ENCODE results near the gene ZNF772.
A peak's percentile ranks its signal among the peaks of the same experiment; 100 is the strongest.

Gene ZNF772

DNA sequence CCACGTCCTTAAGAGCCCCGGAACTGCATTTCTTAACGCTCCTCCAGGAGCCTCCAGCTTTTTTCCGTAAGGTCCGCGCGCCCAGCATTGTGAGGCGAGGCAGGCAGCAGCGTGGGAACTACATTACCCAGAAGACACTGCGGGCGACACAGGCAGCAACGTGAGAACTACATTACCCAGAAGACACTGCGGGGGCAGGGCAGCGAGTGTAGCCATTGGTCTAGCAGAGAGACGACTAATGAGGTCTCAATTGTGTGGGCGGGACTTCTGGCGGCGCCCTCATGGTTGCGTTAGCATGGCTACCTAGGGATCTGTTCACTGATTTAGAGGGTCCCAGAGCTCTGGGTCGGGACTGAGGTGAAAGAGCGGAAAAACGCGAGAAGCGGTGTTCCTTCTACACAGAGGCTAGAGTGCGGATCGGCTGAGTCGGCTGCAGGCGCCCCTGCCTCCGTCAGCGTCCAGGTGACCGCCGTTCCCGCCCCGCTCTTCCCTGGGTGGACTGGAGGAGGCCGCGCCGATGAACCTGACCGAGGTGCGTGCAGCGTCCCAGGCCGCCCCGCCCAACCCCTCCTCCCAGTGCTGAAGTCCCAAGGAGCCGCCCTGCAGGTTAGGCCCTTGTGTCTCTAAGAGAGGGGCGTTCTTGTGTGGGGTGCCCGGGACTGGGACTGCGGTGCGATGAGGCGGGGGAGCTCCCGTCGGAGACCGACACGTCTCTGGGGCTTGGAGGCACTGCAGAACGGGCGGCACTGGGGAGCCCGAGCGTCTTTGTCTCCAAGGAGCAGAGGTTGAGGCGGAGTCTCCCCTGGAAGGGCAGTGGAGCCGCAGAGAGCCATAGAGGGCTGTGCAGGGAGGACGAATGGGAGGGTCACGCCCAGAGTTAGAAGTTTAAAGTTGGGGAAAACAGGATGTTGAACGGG, 42.0 kb downstream of the ZNF772 start, which contains the start of gene ZNF749:
Gene ZNF749, plus strand, starts transcription at position 264 of the 917 bp plus-strand sequence. Its CDS starts 254 bp downstream, at position 518.
- peak; percentile 98 for FAIRE-seq

GRCh38 chr19:57434386-57435061, 42.8 kb downstream of the ZNF772 start:
- no peak for FAIRE-seq

DNA sequence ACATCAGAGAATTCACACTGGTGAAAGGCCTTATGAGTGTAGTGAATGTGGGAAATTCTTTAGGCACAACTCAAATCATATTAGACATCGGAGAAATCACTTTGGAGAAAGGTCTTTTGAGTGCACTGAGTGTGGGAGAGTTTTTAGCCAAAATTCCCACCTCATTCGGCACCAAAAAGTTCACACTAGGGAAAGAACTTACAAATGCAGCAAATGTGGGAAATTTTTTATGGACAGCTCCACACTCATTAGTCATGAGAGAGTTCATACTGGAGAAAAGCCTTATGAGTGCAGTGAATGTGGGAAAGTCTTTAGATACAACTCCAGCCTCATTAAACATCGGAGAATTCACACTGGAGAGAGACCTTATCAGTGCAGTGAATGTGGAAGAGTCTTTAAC, 56.3 kb downstream of the ZNF772 start:
- no peak for FAIRE-seq

GRCh38 chr19:57419439-57419838, 57.9 kb downstream of the ZNF772 start:
- no peak for FAIRE-seq
